Amniotic stem cell (primary cell): ENCODE measurements around the gene CASKIN2.

Experiments used
- DNase-seq: peaks from one replicate; lab custom pipeline; 2025; lab: John Stamatoyannopoulos, UW

Gene CASKIN2, protein sequence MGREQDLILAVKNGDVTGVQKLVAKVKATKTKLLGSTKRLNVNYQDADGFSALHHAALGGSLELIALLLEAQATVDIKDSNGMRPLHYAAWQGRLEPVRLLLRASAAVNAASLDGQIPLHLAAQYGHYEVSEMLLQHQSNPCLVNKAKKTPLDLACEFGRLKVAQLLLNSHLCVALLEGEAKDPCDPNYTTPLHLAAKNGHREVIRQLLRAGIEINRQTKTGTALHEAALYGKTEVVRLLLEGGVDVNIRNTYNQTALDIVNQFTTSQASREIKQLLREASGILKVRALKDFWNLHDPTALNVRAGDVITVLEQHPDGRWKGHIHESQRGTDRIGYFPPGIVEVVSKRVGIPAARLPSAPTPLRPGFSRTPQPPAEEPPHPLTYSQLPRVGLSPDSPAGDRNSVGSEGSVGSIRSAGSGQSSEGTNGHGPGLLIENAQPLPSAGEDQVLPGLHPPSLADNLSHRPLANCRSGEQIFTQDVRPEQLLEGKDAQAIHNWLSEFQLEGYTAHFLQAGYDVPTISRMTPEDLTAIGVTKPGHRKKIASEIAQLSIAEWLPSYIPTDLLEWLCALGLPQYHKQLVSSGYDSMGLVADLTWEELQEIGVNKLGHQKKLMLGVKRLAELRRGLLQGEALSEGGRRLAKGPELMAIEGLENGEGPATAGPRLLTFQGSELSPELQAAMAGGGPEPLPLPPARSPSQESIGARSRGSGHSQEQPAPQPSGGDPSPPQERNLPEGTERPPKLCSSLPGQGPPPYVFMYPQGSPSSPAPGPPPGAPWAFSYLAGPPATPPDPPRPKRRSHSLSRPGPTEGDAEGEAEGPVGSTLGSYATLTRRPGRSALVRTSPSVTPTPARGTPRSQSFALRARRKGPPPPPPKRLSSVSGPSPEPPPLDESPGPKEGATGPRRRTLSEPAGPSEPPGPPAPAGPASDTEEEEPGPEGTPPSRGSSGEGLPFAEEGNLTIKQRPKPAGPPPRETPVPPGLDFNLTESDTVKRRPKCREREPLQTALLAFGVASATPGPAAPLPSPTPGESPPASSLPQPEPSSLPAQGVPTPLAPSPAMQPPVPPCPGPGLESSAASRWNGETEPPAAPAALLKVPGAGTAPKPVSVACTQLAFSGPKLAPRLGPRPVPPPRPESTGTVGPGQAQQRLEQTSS (N-terminal part only)

DNA sequence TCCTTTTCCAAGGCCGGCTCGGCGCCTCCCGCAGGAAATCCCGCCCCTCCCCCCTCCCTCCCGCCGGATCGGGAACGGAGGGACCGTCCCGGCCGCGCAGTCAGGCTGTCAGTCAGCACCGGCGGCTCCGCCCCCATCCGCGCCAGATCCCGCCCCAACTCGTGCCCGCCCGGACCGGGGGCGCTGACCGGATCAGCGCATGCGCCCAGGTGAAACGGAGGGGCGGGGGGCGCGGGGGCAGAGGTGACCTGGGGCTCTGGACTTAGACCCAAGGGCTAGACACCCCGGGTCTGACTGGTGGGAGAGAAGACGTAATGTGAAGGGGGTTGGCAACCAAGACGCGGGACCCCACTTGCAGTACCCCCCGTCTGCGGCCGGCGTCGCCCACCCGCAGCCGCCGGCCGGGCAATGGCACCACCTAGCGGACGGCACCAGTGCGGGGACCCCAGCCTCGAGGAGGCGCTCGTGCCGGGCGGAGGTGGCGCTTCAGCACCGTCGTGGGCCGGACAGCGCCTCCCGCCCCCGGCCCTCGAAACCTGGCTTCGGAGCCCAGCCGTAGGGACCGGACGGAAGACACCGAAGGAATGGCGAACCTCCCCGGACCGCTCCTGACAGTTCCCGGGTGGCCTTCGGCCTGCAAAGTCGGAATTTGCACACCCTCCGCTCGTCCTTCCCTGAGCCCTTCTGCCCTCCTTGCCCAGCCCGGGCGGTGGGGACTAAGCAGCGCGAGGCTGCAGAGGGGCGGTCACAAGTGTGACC lies at the start of gene CASKIN2:
Gene CASKIN2, minus strand, starts transcription at position 42 of the 759 bp plus-strand sequence. CDS start 1,733 bp downstream, outside the sequence.
- DNase-seq, result peak; percentile 66

DNA sequence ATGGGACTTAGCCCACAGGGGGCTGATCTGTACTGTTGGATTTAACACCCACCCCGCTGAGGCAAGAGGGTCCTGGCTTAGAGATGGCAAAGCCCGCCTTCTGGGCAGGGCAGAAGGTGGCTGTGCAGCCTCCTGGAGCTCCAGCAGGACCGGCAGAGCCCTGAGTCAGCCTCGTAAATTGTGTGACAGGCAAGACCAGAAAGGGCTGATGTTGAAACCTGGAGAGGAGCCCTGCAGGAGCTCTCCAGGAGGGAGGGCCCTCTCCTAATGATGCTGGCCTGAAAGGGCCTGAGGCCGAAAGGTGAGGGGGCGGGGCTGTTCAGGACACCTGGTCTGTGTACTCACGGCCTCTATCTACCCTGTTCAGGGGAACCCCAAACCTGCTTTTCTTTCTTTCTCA lies 49.7 kb upstream of the CASKIN2 start:
- DNase-seq, result no peak

DNA sequence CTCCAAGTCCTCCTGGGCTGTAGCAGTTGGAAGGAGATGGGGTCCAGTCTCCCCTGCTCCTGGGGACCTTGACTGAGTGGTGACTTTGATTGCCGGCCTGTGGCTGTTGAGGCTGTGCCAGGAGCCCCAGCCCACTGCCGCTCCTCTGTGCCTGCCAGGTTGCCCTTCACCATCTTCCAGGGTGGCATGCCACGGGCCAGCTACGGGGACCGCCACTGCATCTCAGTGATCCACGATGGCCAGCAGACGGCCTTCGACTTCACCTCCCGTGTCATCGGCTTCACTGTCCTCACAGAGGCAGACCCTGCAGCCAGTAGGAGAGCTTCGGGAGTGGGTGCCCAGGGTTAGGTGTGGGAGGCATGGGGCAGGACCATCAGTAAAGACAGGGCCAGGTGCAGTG lies 48.9 kb upstream of the CASKIN2 start:
- no peak for DNase-seq

DNA sequence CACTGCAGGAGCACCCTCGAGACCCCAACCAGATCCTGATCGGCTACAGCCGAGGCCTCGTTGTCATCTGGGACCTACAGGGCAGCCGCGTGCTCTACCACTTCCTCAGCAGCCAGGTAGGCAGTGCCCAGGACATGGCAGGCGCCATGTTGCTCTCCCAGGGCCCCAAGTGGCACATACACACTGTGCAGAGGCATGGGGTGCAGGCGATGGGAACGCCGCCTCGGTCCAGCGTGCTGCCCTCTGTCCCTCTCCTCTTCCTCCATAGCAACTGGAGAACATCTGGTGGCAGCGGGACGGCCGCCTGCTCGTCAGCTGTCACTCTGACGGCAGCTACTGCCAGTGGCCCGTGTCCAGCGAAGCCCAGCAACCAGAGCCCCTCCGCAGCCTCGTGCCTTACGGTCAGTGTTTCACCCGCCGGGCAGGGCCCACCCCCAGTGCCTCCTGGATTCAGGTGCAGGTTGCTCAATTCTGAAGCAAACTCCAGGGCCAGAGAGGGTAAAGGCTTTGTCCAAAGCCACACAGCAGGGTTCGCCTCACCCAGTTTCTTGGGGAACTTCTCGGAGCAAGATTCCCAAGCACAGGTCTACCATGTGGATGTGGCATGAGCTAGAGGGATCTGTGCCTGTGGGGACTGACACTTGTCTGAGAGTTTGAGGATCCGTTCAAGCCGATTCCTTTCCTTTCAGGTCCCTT lies 47.9 kb upstream of the CASKIN2 start:
- no peak for DNase-seq

DNA sequence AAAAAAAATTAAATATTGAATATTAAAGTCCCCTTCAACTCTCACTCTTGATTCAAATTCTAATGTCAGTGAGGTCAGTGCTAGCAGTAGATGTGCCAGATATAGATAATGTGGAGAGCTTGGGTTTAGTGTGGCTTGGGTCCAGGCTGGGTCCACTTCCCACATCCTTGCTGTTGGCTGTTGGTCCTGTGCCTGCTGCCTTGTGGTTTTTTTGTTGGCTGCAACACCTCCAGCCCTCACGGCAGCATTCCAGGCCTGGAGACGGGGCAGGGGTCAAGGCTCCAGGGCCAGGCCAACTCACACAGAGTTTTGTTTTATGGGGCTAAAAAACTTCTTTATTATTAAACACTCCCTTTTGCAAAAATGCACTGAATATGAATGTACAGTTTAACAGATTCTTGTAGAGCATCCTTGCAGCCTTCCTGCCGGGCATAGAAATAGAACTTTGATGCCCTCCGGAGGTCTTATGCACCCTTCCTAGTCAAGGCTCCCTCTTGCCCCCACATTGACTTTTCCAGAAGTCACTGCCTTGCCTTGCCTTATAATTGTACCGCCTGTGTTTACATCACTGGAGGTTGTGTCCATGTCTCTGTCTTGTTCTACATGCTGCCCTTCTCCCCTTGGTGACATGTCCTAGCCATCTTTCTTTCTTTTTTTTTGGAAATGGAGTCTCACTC lies 46.7 kb upstream of the CASKIN2 start:
- DNase-seq, result no peak

DNA sequence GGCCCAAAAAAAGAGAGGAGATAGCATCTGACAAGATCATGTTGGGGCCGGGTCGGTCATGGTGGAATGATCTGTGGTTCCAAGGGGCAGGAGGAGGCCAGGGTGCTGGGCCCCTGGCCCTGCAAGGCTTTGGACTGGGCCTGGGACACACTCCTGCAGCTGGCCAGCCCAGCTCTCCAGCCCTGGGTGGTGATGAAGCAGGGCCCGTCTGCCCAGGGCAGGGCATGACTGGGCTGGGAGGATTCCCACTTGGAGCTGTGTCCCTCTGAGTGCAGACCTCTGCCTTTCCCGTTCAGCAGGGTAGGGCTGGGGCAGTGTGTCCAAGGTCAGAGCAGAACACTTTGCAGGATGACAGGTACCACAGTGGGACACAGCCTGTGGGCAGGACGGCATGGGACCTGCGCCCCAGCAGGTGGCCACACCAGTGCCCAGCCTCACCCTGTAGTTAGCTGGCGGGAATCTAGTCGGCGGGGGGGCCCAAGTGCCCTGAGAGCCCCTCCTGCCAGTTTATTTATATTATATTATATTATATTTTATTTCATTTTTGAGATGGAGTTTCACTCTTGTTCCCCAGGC lies 44.7 kb upstream of the CASKIN2 start:
- no peak for DNase-seq

DNA sequence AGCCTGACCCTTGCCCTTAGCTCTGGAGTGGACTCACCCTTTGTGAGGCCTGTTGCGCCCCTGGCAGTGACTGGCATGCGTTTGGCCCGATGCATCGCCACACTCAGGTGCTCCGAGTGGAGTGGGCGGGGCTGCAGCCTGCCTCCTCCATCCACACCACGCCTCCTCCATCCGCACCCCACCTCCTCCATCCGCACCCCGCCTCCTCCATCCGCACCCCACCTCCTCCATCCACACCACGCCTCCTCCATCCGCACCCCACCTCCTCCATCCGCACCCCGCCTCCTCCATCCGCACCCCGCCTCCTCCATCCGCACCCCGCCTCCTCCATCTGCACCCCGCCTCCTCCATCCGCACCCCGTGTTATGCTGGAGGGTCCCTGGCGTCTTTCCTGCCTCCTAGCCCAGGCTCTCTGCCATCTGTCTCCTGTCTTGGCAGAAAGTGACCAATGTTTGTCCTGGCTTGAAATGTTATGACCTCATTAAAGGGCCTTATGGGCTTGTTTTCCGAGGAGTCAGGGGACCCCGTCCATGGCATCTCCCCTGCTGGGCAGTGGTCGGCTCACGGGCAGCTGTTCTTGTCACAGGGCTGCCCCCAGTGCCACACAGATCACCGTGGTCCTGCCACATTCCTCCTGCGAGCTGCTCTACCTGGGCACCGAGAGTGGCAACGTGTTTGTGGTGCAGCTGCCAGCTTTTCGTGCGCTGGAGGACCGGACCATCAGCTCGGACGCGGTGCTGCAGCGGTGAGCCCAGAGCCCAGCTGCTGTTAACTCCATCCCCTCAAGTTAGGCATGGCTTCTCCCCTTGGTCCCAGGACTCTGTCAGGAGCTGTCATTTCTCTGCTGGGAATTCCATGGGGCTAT lies 43.6 kb upstream of the CASKIN2 start:
- DNase-seq, result no peak

DNA sequence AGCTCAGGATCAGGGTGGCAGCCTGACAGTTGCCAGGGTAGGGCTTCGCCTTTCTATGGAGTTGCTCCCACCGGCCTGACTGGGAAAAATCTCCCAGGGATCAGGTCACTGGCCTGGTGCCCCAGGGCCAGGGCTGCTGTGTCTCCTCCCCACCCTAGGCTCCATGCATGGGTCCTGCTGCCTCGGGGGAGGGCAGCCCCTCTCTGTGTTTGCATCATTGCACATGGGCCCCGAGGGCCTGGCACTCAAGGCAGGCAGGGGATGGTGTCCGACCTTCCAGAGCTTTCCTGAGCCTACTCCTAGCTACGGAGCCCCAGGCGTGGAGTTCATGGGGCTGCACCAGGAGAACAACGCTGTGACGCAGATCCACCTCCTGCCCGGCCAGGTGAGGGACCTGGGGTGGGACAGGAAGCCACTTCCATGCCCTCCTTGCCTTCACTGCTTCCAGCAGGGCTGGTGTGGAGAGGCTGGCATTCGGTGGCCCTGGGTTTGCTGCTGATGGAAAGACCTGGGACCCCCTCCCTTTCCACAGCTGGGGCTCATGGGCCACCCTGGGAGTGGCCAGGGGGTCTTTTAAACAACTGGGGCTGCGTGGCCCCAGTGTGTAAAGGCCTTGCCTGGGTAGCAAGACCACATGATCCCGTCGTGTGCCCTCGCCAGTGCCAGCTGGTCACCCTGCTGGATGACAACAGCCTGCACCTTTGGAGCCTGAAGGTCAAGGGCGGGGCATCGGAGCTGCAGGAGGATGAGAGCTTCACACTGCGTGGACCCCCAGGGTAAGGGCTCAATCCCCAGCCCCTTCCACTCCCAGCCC lies 42.7 kb upstream of the CASKIN2 start:
- DNase-seq, result no peak

DNA sequence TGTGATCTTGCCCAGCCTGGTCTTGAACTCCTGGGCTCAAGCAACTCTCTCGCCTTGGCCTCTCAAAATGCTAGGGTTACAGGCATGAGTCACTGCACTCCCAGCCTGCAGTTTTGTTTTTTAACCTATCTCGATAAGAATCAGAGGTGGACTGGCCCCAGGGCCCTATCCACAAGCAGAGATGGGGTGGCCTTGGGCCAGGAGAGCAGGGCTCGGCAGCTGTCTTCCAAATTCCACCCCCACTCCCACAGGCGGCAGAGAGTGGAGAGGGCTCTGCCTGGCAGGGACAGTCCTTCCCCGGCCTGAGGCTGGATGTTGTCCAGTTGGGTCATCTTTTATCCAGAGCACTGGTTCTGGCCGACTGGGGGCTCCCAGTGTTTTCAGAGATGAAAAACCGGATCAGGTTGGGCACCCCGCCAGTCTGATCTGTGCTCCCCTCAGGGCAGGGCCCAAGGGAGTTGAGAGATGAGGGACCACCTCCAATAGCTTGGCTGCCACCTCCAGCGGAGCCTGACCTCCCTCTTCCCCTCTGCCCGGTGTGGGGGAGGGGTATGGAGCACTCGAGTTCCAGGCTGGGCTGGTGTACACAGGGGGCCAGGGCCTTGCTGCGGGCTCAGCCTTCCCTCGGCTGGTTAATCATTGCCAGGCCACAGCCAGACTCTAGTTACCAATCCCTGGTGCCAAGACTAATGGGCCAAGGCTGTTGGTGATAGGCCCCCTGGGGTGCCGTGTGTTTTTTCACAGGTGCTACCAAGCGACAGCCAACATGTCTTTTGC lies 41.9 kb upstream of the CASKIN2 start:
- no peak for DNase-seq

DNA sequence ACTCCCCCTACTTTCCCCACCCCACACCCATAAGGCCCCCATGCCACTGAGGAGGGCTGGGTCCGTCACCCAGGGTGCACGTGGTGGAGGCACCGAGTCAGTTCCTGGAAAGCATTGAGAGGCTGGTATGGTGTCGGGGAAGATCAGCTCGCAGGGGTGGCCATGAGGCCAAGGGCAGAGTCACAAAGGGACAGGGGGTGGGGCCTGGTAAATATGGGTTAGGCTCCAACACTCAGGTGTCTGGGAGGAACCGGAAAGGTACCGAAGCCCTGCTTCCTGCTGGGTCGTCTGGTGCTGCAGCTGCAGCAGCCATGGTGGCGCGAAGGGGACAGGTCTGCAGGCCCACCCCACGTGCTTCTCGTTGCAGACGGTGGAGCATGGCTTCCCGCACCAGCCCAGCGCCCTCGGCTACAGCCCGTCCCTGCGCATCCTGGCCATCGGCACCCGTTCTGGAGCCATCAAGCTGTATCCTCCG lies 40.4 kb upstream of the CASKIN2 start:
- DNase-seq, result no peak

DNA sequence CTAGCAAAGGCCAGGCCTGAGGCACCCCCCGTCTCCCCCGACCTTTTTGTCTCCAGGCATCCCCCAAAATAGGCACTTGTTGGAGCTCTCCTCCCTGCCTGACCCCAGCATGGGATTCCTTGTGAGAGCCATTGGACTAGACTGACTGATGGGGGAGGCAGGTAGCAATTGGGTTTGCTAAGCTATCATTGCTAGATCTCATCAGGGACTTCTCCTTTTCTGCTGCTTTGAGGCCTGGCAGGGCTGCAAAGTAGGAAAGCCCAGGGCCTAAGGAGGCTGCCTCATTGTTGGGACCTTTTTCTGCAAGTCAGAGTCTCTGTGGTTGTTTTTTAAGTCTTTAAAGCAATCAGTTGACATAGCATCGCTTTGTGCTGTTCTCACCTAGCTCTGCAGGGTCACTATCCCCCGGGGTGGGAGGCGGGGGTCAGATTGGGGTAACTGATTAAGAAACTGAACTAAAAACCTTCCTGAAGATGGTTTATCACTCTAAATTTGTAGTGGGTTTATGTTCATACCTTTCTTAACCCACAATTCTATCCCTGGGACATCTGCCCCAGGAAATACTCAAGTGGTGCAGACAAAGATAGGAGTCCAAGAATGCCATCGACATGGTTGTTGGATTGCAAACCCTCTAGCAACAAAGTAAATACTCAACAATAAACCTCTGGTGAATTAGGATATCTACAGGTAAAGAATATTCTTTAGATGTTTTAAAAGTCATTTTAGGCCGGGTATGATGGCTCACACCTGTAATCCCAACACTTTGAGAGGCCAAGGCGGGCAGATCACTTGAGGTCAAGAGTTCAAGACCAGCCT lies 38.2 kb upstream of the CASKIN2 start:
- no peak for DNase-seq

DNA sequence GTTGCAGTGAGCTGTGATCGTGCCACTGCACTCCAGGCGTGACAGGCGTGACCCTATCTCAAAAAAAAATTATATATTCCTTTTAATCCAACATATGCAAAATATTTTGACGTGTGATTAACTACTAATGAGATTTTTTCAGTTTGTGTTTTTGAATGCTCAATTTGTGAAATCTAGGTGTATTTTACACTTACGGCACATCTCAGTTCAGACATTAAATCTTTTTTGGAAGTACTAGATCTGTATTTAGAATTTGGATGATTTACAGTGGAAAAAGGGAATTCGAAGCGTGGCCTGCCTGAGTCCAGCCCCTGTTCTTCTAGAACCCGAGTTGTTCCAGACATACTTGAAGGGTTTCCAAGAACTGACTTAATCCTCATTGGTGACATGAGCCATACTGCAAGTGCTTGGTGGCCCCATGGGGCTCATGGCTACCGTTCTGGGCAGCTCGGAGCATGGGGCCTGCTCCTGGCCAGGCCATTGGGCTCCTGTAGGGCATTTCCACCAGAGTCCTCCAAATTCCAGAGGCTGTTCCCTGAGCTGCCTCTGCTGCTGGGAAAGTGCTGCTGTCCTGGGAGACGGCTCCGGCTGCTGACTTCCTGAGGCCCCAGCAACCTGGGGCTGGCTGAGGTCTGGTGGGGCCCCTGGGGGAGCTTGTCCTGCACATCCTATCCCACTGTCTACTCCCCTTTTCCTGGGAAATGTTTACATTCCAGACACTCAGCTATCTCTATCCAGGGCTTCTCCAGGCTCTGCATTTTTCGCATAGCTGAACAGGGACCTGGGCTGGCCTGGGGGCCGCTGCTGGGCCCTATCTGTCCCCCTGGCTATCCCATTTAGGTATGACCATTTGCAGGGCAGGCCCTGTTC lies 37.3 kb upstream of the CASKIN2 start:
- no peak for DNase-seq

DNA sequence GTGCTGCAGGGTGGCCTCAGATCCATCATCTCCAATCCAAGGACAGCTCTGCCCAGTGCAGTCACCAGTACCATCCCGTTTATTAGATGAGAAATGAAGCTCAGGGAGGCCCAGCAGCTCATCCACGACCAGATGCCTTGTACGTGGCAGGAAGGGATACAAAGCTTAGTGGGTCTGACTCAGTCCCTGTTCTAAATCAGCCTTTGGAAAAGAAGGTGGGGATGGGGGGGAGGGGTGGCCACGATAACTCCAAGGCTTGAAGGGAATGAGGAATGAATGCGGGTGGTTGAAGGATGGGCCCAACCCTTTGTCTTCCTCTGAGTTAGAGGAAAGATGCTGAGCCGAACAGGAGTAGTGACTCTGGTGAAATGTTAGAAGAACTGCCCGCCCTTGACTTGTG lies 35.9 kb upstream of the CASKIN2 start:
- DNase-seq, result no peak

DNA sequence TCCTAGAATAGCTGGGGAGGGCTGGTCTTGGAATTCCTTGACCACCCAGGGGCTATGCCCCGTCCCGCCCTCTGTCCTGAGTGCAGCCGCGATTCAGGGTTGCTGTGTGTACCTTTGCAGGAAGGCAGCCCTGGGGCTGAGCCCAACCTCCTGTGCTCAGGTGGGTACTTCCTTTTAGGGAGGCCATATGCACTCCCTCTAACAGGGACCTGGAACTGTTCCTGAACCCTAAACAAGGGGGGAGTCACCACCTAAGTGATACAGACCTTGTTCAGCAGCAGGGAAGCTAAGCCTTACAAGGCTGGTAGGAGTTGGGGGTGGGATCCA lies 34.8 kb upstream of the CASKIN2 start:
- DNase-seq, result no peak

DNA sequence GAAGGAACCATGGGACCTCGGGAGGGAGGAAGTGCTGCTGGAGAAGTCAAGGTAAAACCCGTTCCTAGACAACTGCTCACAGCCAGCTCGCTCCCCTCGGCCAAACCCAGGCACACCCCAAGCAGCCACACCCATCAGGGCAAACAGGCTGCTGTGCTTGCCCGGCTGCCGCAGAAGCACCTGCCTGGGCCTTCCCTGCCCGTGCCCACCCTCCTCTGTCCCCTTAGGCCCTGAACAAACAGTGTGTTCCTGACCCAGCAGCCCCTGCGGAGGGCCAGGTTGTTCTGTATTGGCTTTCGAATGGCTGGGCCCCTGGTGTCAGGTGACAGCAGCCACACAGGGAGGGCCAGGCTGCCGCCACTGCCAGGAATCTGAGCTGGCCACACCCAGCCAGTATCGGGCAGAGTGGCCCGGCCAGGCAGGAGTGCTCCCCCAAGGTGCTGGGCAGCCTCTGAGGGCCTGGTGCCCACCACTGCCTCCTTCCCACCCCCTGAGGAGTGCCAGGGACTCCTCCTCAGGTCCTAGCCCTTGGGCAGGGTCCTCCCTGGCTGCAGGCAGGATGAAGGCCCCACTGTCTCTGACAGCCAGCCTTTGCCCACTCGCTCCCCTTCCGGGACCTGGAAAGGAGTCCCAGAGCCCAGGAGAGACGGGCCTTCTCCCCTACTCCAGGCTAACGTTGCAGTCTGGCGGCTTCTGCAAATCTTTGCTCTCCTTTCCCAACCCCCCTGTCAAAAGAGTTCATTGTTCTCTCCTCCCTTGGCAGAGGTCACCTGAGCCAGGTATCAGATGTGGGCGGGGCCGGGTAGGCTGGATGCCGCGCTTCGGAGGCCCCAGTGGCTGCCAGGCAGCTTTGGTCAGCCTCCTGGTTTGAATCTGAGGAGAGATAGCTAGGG lies 34.2 kb upstream of the CASKIN2 start:
- no peak for DNase-seq
